ENCODE data around the gene RNASE8.
A peak's percentile ranks its signal among the peaks of the same experiment; 100 is the strongest.

DNA sequence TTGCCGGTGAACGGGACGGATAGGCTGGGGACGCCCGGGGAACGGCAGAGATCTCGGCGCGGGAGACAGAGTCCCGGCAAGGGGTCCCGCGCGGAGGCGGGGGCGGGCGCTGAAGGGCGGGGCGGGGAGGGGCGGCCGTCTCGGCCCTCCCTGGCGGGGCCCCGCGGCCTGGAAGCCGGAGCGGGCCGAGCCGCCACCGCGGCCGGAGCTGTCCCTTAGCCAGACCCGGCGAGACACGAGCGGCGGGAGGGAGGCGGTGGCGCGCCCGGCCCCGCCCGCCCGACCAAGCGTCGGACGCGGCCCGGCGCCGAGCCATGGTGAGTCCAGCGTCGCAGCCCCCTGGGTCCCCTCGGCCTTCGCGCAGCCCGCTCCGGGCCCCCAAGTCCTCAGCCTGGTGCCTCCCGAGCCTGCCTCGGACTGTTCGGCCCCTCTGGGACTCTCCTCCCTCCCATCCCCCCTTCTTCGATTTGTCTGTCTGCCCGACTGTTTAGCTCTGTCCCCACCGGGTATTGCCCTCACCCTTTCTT lies 12.5 kb downstream of the RNASE8 start, which contains the start of gene ARHGEF40:
- TF ChIP-seq, protein P1, sequence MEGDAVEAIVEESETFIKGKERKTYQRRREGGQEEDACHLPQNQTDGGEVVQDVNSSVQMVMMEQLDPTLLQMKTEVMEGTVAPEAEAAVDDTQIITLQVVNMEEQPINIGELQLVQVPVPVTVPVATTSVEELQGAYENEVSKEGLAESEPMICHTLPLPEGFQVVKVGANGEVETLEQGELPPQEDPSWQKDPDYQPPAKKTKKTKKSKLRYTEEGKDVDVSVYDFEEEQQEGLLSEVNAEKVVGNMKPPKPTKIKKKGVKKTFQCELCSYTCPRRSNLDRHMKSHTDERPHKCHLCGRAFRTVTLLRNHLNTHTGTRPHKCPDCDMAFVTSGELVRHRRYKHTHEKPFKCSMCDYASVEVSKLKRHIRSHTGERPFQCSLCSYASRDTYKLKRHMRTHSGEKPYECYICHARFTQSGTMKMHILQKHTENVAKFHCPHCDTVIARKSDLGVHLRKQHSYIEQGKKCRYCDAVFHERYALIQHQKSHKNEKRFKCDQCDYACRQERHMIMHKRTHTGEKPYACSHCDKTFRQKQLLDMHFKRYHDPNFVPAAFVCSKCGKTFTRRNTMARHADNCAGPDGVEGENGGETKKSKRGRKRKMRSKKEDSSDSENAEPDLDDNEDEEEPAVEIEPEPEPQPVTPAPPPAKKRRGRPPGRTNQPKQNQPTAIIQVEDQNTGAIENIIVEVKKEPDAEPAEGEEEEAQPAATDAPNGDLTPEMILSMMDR (conservative IDR thresholded peaks at IDR 0.05; ENCODE audit: low read depth, low read length), result no peak
- TF ChIP-seq POLR2A (IDR thresholded peaks at IDR 0.05; ENCODE audit: low read depth, low read length), result no peak
- TF ChIP-seq CHD1 (IDR thresholded peaks at IDR 0.05; ENCODE audit: low read depth, low read length), result no peak
- TF ChIP-seq MXI1 (IDR thresholded peaks at IDR 0.05; ENCODE audit: borderline replicate concordance, low read depth, low read length), result peak; percentile 36; the same call in 1 of the 2 replicates
- TF ChIP-seq RFX5 (IDR thresholded peaks at IDR 0.05; ENCODE audit: low read depth, low read length), result no peak
- TF ChIP-seq CEBPB (IDR thresholded peaks at IDR 0.05; ENCODE audit: low read depth, low read length), result no peak
- TF ChIP-seq BHLHE40 (IDR thresholded peaks at IDR 0.05; ENCODE audit: low read depth, low read length), result no peak
- TF ChIP-seq, protein P2, sequence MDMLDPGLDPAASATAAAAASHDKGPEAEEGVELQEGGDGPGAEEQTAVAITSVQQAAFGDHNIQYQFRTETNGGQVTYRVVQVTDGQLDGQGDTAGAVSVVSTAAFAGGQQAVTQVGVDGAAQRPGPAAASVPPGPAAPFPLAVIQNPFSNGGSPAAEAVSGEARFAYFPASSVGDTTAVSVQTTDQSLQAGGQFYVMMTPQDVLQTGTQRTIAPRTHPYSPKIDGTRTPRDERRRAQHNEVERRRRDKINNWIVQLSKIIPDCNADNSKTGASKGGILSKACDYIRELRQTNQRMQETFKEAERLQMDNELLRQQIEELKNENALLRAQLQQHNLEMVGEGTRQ (IDR thresholded peaks at IDR 0.05; ENCODE audit: low read depth, low read length), result no peak
- no peak for TF ChIP-seq MAFK (IDR thresholded peaks at IDR 0.05; ENCODE audit: low read depth, low read length)
- TF ChIP-seq RAD21 (IDR thresholded peaks at IDR 0.05; ENCODE audit: low read length), result no peak
- TF ChIP-seq NFE2L2 (IDR thresholded peaks at IDR 0.05; ENCODE audit: low read depth, low read length), result no peak
- TF ChIP-seq MAZ (IDR thresholded peaks at IDR 0.05; ENCODE audit: borderline replicate concordance, low read depth, low read length), result no peak
- no peak for TF ChIP-seq SMC3 (IDR thresholded peaks at IDR 0.05; ENCODE audit: low read depth, low read length)
